NCI-H524 treated with DMSO at 0.1 percent for 48 hours (cell line): ENCODE data around the gene RNF157.

Source experiments
- DNase-seq: peaks from one replicate; lab custom pipeline; 2025; lab: John Stamatoyannopoulos, UW

RNF157 gene

DNA sequence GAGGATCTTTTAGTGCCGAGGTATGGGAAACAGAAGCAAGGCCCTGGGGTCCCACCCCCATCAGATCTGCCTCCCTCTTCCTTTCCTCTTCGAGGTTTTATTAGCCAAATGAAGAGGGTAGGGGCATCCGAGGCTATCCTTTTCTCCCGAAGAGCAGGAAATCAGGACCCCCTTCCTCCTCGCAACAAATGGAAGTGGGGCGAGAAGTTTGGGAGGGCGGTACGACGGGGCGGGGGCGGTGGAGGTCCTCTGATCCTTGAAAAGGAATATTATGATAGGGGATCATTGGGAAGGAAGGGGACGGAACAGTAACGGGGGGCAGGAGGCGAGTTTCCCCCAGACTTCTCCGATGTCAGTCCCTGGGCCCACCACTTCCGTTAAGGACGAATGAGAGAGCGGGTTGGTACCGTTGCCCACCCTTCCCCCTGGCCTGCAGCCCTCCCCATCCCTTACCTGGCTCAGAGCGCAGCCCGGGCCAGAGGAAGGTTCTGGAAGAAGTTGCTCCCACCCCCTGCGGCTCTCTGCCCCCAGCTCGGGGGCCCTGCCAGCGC lies 99.6 kb downstream of the RNF157 start:
- DNase-seq, result no peak

DNA sequence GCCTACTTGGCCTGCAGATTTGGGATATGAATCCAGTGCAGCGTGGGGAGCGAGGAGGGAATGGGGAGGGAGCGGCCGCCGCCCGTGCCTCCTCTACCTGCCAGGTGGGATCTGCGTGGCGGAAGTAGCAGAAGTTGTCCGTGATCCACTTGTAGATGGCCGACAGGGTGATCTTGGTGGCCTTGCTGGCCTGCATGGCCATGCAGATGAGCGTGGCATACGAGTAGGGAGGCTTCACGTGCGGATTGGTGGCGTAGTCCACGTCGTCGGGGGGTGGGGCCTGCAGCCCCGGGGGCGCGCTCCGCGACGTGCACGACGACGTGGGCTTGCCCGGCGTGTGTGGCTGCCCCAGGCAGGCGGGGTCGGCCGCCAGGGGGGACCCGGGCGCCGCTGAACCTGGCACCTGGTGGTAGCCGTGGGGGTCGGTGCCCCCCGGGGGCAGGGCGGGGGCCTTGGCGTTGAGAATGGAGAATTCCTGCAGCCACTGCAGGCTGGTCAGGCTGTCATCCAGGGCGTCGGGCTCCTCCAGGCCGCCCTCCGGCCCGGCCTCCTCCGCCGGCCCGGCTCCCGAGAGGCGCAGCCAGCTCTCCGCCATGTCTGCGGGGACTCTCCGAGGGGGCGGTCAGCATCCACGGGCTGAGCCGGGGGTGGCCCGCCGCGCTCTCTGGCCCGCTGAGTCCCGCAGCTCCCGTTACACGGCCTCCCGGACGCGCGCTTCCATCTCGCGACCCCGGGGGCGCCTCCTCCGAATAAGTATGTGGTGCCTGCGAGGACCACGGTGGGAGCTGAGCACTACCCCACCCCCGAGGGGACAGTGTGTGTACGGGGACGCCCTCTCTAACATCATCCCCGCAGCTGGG lies 100.3 kb downstream of the RNF157 start:
- DNase-seq, result no peak

DNA sequence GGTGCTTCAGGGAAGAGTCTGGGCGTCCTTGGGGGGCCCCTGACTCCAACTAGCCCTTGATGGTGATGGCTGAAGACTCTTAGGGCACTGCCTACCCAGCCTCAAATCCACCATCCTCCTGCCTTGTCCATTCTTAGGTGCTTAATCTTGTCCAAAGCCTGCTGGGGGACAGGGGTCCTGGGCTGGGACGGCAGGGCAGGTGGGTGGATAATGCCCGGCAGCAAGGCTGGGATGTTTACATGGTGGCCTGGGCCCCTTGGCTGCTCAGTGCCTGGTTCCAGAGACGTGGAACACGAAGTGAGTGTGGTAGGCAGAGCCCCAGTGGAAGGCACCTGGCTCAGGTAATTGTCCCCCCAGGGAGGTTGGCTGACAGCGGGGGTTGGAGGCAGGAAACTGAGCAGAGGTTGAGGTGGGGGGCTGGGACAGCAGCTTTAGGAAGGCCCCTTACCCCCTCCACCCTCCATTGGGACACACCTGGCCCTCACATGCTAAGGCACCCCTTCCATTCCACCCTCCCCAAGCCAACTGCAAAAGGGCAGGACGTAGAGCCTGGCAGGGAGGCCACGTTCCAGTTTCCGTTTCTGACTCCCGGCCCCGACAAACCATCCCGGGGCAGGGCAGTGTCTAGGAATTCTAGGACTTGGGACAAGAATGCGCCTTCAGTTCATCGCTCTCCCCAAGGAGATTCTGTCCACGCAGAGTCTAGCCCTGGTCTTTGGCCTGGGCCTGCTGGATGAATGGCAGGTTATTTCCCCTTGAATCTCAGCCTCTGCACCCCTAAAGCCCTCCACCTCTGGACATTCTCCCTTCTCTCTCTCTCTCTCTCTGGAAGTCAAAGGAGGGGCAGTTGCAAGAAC lies 101.2 kb downstream of the RNF157 start:
- no peak for DNase-seq

DNA sequence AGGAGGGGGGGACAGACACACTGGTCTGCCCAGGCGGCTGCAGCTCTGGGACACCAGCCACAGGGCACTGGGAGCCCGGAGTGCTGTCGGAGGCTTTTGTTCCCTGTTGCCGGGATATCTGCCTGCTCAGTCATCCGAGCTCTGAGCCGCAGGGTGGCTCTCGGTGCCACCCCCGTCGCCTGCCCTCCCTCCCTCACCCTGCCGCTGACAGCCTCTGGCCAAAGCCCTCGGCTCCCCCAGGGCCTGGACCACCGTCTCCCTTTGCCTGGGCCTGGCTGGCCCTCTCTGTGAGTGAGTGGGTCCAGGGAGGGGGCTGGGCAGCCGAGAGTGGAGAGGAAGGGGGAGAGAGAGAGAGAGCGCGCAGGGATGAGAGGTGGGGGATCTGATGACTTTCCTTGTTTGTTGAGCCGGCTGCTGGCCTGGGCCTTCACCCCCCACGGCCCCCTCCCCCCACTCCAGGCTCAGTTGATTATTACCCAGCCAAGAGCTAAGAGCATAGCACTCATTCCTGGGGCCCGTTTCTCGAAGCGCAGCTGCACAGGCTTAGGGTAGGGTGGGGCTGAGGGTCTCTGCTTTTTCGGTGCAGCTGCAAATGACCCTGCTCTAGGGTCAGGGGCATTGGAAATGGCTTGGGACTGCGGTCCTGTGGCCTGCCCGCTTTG lies 101.9 kb downstream of the RNF157 start:
- no peak for DNase-seq

DNA sequence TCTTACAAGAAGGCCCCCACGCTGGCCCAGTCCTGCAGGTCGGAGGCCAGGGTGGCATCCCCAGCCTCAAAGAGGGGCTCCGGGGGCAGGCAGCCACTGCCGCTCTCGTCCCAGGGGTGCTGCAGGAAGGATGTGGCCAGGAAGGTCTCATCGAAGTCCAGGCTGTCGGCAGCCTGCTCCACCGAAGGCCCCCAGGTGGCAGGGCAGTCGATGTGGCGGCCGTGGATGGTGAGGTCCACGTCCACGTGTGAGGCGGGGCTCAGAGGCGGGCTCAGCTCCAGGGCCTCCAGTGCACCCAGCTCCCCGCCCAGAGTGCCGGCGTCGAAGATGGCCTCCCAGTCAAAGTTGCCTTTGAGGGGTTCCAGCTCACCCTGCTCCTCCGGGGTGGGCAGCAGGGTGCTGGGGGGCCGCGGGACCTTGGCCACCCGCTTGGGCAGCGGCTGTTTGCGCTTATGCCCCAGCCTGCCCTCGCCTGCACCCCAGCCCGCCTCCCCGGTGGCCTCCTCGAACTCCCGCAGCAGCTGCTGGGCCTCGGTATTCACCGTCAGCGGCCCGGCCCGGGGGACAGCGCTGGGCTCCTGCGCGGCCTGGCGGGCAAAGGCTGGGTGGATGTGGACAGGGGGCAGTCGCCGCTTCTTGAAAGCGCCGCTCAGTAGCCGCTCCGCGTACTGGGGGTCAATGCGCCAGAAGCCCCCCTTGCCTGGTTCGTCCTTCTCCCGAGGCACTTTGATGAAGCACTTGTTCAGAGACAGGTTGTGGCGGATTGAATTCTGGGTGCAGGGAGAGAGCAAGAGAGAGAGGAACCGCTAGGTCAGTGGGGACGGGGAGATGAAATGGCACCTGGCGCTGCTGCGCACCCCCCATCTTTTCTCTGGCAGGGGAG lies 102.7 kb downstream of the RNF157 start:
- no peak for DNase-seq

DNA sequence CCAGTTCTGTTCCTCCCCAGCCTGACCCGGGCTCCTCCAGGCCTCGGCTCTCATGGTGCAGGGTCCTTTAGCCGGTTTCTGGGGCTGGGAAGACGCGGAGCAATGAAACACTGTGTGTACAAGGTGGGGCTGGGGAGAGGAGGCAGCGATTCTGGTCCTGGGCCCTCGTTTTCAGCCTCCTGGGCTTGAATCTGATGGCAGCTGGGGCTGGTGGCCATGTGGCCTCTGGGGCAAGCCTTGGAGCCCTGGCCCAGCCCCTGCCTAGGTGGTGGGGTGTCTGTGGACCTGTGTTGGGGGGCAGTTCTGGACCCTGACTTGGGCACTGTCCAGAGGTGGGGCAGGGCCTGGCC lies 103.3 kb downstream of the RNF157 start:
- DNase-seq, result no peak

DNA sequence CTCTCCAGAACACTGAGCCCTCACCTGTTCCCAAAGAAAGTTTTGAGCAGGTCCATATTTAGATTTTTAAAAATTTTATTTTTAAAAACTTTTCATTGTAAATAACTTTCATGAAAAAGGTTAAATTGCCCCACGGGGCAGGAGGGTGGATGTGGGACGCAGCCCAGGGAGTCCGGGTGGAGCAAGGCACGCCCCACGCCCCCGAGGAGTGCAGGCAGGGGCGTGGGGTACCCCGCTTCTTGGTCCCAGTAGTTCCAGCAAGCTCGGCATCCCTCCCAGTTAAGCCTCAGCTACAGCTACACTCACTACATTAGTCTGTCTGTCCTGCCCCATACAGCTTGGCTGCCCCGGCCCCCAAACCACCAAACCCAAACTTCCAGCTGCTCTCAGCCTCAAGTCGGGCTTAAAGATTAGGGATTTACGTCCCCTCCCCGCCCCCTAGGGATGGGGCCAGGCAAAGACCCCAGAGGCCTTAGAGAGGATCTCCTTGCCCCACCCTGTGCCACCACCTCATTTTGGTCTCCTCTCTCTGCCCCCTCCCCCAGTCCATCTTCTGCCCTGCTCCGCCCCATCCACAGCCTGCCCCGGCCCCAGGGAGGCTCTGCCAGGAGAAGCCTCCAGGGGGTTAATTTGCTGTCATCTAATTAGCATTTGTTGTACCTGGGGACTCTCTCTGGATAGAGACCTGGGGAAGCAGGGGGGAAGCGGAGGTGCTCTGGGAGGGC lies 103.9 kb downstream of the RNF157 start:
- no peak for DNase-seq

DNA sequence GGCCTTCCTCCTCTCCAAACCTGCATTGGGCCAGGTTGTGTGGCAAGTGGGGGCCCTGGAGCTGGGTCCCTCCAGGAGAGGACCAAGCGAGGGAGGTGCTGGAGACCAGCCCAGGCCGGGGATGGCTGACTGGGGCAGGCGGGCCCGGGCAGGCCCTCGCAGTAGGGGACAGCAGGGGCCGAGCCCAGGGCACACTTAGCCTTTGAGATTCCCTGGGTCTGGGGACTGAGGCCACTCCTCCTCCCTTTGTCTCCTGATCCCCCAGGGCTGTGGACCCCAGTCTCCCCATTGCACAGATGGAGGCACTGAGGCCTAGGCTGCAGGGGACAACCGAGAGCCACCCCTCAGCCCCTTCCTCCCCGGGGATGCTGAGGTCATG lies 104.5 kb downstream of the RNF157 start:
- no peak for DNase-seq

DNA sequence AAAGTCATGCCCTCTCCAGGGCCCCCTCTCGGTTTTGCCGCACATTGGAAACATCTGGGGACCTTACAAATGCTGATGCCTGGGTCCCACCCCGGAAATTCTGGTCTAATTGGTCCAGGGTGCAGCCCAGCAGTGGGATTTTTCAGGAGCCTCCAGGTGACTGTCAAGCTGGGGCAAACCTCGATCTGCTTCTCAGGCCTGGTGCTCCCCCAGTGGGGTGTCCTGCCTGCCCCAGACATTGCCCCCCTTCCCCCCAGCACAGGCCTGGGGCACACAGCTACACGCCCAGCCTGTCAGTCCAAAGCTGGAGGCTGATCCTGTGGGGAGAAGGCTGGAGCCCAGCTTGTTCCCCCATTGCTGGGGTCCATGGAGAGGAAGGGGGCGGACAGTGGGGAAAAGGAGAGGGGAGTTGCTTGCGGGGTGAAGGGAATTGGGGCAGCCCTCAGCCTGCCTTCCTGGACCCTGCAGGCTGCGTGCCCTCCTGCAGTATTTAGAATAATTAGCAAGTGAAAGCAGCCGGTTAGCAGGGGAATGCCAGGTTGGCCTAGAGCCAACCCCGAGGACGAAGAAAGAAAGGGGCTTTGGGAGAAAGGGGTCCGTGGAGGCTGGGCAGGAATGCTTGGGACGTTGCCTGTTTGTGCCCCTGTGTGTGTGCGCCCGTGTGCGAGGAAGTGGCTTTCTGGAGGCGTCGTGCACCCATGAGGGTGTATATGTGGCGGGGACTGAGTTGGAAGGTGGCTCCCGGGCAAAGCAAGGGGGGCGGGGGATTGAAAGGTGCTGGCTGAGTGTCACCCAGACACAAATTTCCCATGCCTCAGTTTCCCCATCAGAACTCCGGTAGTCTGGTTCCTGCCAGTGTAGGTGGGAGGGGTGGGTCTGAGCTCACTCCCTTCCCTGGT lies 105.1 kb downstream of the RNF157 start:
- DNase-seq, result no peak

DNA sequence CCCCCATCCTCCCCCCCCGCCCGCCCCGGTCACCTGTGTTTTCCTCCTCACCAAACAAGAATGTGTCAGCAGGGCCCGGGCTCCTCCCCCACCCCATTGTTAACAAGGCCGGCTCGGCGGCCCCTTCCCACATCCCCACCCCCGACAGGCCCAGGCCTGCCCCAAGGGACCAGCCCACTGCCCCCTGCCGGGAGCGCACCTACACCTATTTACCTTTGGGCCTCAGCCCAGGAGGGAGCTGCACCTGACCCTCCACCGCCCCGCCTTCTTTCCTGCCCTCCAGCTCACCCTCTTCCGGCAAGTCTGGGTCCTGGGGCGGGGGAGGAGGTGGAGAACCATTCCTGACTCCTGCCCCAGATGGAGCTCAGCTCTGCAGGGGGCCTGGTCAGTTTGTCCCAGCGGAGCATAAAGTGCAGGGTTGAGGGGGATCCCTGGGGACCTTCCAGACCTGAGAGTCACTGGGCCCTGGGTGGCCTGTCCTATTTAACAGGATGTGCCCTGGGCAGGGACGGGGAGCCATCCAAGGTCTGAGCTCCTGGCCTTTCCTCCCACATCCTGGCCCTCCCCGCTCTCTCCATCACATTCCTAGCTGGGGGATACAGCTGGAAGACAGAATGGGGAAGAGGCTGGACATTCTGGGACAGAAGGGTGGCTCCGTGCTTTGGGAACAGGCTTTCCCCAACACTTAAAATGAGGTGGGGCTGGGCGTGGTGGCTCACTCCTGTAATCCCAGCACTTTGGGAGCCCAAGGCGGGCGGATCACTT lies 107.5 kb downstream of the RNF157 start:
- no peak for DNase-seq

DNA sequence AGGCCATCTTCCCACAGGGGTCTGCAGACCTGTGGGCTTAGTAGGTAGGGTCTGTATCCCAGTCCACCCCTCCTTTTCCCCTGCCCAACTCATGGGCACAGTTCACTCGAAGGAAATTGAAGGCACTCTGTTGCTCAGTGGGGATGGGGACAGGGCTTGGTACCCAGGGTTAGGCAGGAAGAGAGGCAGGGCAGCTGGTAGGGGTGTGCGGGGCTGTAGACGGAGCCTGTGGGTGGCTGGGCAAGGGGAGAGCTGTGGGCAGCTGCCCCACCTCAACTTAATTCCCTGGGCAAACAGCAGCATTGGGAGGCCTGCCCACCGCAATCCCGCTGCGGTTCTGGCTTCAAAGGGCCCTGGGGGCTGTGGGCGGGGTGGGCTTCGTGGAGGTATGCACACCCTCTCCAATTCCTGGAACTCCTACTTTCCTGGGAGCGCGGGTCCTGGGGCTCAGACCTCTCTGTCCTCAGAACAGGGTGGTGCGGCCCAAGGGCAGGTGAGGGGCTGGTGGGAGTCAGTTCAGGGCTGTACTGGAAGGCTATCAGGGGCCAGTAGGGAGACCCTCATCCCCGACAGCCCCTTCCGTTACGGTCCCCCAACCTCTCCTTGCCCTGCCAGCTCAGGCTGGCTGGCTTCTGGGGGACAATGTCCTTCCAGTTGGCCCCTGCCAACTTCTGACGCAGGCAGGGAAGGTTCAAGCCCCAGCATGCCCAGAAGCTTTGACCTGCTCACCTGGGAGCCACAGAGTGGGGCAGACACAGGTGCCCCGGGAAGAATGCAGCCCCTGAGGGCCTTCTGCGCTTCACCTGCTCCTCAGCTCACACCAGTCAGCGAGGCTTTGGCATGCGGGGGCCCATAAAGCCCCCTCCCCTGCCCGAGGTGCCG lies 108.4 kb downstream of the RNF157 start:
- DNase-seq, result no peak

DNA sequence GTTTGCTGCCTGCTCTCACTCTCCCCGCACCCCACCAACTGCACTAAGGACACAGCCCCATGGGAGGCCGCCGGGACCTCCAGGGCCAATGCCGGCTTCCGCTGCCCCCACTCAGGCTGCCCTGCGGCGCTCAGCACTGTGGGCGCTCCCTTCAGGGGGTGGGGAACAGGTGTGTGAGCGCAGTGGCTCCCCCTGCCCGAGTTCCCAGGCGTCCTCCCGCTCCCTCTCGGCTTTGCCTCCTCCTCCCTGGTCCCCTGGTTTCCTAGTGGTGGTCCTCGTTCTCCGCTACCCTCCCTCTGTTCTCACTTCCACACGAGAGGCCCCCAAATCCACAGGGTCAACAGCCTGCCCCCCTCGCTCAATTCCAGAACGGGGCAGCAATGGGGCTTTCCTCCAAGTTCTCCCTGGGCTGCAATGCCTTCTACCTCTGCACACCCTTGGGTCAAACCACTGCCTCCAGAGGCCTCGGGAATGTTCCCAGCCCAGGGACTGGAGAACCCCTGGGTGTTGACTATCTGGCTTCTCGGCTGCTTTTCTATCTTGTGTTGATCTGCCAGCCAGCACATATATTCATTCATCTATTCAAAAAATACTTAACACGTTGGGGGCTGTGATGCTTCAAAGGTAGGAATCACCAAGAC lies 109.1 kb downstream of the RNF157 start:
- DNase-seq, result no peak

DNA sequence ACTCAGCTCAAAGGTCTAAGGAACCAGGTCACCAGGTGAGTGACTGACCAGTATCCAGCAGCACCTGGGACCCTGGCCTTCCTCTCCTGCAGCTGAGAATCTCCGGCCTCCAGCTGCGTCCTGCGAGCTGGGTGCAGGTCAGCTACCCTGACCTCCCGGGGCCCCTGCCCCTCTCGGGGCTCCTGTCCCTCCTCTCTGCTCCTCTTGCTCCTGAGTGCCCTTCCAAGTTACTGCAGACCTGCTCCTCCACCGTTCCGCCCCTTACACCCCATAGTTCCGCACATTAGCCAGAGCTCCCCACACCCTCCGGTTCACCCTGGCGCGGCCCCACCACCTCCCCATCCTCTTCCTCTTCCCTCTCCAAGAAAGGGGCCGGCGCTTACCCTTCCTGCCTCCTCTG lies 109.8 kb downstream of the RNF157 start:
- no peak for DNase-seq

DNA sequence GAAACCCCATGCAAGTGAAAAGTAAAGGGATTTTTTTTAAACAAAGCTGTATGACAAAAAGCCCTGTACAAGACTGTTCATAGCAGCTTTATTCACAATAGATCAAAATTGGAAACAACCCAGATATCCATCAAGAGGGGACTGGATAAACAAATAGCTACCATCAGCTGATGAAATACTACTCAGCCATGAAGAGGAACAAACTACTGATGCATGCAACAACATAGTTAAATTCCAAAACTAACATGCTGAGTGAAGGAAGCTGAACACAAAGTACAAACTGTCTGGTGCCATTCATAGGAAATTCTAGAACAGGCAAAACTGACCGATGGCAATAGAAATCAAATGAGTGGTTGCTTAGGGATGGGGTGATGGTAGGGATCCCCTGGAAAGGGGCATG lies 114.4 kb downstream of the RNF157 start:
- no peak for DNase-seq

DNA sequence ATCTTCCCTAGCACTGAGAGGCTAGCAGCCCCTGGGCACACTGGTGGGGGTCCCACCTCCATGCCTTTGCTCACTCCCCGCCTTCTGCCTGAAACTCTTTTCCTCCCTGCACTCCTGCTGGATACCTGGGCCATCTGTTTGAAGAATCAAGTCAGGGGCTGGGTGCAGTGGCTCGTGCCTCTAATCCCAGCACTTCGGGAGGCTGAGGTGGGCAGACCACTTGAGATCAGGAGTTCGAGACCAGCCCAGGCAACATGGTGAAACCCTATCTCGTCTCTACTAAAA lies 115.0 kb downstream of the RNF157 start:
- no peak for DNase-seq

DNA sequence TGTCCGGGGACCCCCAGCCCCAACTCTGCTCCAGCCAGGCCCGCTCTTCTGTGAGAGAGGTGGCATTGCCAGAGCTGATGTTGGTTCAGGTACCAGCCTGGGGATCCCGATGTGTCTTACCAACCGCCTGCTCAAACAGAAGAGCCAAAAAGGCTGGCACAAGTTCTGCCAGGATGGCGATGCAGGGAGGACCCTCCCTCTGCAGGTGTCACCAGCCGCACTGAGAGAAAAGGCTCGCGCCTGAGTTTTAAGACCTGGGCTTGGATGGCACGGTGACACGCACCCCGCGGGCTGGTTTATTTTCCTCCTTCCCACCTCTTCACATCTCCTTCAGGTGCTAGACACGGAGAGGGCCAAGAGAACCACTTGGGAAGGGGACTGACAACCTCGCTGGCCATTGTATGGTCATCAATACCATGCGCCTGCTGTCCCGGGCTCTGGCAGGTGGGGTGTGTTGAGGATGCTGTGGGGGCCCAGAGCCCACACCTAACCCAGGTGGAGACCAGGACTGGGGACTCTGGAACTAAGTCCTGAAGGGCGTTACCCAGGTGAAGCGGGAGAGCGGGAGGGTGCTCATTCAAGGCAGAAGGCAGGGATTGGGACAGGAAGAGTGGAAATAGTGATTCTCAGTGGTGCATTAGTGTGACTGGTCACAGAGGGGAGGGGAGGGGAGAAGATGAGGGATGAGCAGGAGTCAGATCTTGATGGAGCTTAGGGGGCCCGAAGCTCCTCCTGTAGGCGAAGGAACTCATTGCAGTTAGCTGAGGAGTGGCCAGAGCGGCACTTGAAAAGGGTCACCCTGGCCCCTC lies 115.5 kb downstream of the RNF157 start:
- no peak for DNase-seq
